Lung (tissue), 12 donors: ENCODE results near the gene JDP2. TPM values are rescaled to one million over a fixed set of nuclear protein-coding genes. Genes with fewer than 3 reads are reported as not detected.

Source experiments
- ATAC-seq: fragments of 200-7000 bp; cut with Tn5 transposase; one replicate; pipeline ENCODE4 v1.9.1; 2020; ENCODE audit warnings: moderate number of reproducible peaks; ENCODE audit not compliant: insufficient read depth, low FRiP score
- DNase-seq, 3 donors: peaks; one replicate each; pipeline ENCODE4 v3.0.0-alpha.2; 2013 to 2017
- H3K27ac ChIP-seq, 2 donors: one replicate each; pipeline ENCODE4 v1.5.1; 2013; ENCODE audit warnings: mild to moderate bottlenecking in 2 of 2, moderate library complexity in 2 of 2, control low read depth in 1 of 2, inconsistent platforms in 1 of 2, low read depth in 1 of 2, low read length in 1 of 2
- H3K27me3 ChIP-seq, 3 donors: one replicate each; pipeline ENCODE4 v1.5.1; 2013; ENCODE audit warnings: low read length in 2 of 3; ENCODE audit not compliant: control insufficient read depth in 3 of 3, insufficient read depth in 3 of 3
- H3K36me3 ChIP-seq, 4 donors: one replicate each; pipeline ENCODE4 v1.5.1; 2013; ENCODE audit warnings: low read length in 4 of 4, mild to moderate bottlenecking in 1 of 4, moderate library complexity in 1 of 4; ENCODE audit not compliant: control insufficient read depth in 4 of 4, insufficient read depth in 4 of 4
- H3K4me1 ChIP-seq, 5 donors: one replicate each; pipeline ENCODE4 v1.5.1; 2013; ENCODE audit warnings: low read length in 5 of 5, mild to moderate bottlenecking in 2 of 5, moderate library complexity in 1 of 5; ENCODE audit not compliant: control insufficient read depth in 5 of 5, insufficient read depth in 5 of 5
- H3K4me3 ChIP-seq: one replicate; pipeline ENCODE4 v1.5.1; 2013; ENCODE audit warnings: mild to moderate bottlenecking, control low read depth, moderate library complexity
- H3K9ac ChIP-seq, 2 donors: one replicate each; pipeline ENCODE4 v1.5.1; 2013; ENCODE audit warnings: low read length in 2 of 2, control low read depth in 1 of 2; ENCODE audit not compliant: insufficient read depth in 1 of 2
- H3K9me3 ChIP-seq, 4 donors: one replicate each; pipeline ENCODE4 v1.5.1; 2013; ENCODE audit warnings: low read length in 3 of 4, mild to moderate bottlenecking in 1 of 4, moderate library complexity in 1 of 4; ENCODE audit not compliant: control insufficient read depth in 4 of 4, insufficient read depth in 3 of 4
- WGBS, 2 donors: extraction: QIAGEN DNeasy Blood & Tissue Kit; methylation state at CpG; one replicate each; pipeline ENCODE4 v1.1.7; 2013; 5-methylcytosine and 5-hydroxymethylcytosine counted together
- polyA plus RNA-seq, 2 donors: library from polyadenylated mRNA; stranded (reverse); fragments of 200-250 nt; gene quantifications; one replicate each; pipeline ENCODE4 v1.2.1, GENCODE V29; 2013
- total RNA-seq, 2 donors: library from RNA; depleted of rRNA in 1 of 2; stranded (reverse); fragments of >200 nt in 1 of 2; gene quantifications; one replicate each; pipeline ENCODE4 v1.2.1, GENCODE V29; 2014 to 2021
- TF ChIP-seq, protein P1 (sequence below): IDR thresholded peaks from 2 replicates; pipeline ENCODE4 v1.5.1; 2012; ENCODE audit warnings: mild to moderate bottlenecking; ENCODE audit errors: control extremely low read depth, extremely low read depth
- donor health status: control.
- donor health status: control.
- donor health status: Bipolar disorder and iron deficiency.
- donor health status: healthy.
- donor health status: DM: yes; HTN: yes; CAD: no.

JDP2 gene
- total and polyA plus RNA-seq, 4 donors = 34.8 to 88.9 (median 57.7) TPM

DNA sequence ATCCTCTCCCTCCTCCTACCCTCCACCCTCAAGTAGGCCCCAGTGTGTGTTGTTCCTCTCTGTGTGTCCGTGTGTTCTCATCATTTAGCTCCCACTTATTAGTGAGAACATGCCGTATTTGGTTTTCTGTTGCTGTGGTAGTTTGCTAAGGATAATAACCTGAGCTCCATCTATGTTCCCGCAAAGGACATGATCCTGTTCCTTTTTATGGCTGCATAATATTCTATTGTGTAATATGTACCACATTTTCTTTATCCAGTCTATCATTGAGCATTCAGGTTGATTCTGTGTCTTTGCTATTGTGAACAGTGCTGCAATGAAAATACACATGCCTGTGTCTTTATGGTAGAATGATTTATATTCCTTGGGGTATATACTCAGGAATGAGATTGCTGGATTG lies 30.5 kb downstream of the JDP2 start:
- ATAC-seq = no peak
- no peak for DNase-seq
- H3K36me3 ChIP-seq = peaks cover 4 to 30% (median 9%) of the 10 kb centered on the region in 4 donors

GRCh38 chr14:75459099-75459741 lies 31.4 kb downstream of the JDP2 start:
- no peak for ATAC-seq
- H3K36me3 ChIP-seq = peaks cover 4 to 30% (median 9%) of the 10 kb centered on the region in 4 donors

More for the DNA sequence above, 30.5 kb downstream of the JDP2 start:
- Histone ChIP-seq H3K27ac (no peak overlapping the region), H3K27me3 (no peaks in the 10 kb centered on the region), H3K4me1 (peaks cover 9 to 51% (median 27%) of the 10 kb centered on the region in 5 donors), H3K9me3 (no peaks in the 10 kb centered on the region), H3K9ac (no peak overlapping the region), H3K4me3 (no peak overlapping the region)
- TF ChIP-seq, protein P1, sequence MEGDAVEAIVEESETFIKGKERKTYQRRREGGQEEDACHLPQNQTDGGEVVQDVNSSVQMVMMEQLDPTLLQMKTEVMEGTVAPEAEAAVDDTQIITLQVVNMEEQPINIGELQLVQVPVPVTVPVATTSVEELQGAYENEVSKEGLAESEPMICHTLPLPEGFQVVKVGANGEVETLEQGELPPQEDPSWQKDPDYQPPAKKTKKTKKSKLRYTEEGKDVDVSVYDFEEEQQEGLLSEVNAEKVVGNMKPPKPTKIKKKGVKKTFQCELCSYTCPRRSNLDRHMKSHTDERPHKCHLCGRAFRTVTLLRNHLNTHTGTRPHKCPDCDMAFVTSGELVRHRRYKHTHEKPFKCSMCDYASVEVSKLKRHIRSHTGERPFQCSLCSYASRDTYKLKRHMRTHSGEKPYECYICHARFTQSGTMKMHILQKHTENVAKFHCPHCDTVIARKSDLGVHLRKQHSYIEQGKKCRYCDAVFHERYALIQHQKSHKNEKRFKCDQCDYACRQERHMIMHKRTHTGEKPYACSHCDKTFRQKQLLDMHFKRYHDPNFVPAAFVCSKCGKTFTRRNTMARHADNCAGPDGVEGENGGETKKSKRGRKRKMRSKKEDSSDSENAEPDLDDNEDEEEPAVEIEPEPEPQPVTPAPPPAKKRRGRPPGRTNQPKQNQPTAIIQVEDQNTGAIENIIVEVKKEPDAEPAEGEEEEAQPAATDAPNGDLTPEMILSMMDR = no peak
- WGBS, 2 donors = 54 to 73% methylated on average over 3 of the region's 3 CpGs

GRCh38 chr14:75459791-75460190 lies 32.0 kb downstream of the JDP2 start:
- Histone ChIP-seq H3K9ac (no peak overlapping the region), H3K4me3 (no peak overlapping the region), H3K9me3 (no peaks in the 10 kb centered on the region), H3K27ac (no peak overlapping the region), H3K36me3 (peaks cover 4 to 33% (median 10%) of the 10 kb centered on the region in 4 donors), H3K4me1 (peaks cover 0 to 41% (median 18%) of the 10 kb centered on the region in 5 donors), H3K27me3 (no peaks in the 10 kb centered on the region)
- DNase-seq = no peak
- WGBS, 2 donors = 94 to 96% methylated on average over 1 of the region's 1 CpG
- TF ChIP-seq, protein P1 = no peak
- ATAC-seq = no peak

More at GRCh38 chr14:75459099-75459741, 31.4 kb downstream of the JDP2 start:
- TF ChIP-seq, protein P1 = no peak
- Histone ChIP-seq H3K27ac (peak overlapping the region in 1 of 2 donors; percentile 39), H3K4me3 (no peak overlapping the region), H3K9me3 (no peaks in the 10 kb centered on the region), H3K27me3 (no peaks in the 10 kb centered on the region), H3K9ac (no peak overlapping the region), H3K4me1 (peaks cover under 1 to 44% (median 18%) of the 10 kb centered on the region in 5 donors)
- peak; percentile 43 to 67 (median 57) for DNase-seq
- WGBS, 2 donors = 28 to 51% methylated on average over 12 of the region's 12 CpGs
